HG03064 (cell line): Measurements from ENCODE around the gene SERPINA1.

Experiments used
- ATAC-seq: cut with Tn5 transposase; IDR thresholded peaks from one replicate; pipeline ENCODE4 v1.9.1; 2021; ENCODE audit warnings: low read depth; ENCODE audit not compliant: unreplicated experiment

SERPINA1 gene

DNA sequence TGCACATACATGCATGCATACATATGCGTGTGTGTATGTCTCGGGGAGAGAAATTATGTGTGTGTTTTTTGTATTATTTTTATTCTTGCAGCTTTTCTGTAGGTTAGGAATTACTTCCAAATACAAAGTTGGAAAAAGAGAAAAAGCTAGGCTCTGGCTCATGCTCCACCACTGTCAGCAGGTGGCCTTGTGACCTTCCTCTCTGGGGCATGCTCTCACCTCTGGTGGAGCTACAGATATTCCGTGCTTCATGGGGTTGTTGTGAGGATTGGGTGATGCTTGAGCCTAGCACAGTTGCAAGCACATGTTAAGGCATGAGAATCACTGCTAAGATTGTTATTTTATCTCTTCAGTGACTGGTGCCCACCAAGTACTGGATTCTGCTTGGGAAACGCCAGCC, 58.5 kb downstream of the SERPINA1 start:
- no peak for ATAC-seq

DNA sequence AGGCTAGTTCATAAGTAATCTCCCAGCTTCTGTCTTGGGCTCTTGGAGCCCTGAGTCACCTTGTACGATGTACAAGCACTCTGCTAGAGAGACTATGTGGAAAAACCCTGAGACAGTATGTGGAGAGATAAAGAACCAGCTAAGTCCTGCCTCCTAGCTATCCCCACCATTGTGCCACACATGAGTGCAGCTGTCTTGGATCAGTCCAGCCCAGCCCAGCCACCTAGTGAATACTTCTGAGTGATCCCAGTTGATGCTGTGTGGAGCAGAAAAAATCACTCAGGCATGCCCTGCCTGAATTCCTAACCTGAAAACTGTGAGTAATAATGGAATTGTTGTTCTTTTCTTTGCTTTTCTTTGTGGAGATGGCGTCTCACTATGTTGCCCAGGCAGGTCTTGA, 60.2 kb downstream of the SERPINA1 start:
- no peak for ATAC-seq
